ENCODE data around the gene CDC45. TPM values are rescaled to one million over a fixed set of nuclear protein-coding genes. Genes with fewer than 3 reads are reported as not detected.

The CDC45 gene
- total and polyA plus RNA-seq, 2 donors from 2014 or later = 0.32 to 1.1 TPM

GRCh38 chr22:19448739-19449421, 30.8 kb upstream of the CDC45 start:
- no peak overlapping the region for H3K27ac ChIP-seq (ENCODE audit: low read depth in 2 of 2, low read length in 2 of 2)
- no peak for FAIRE-seq
- no peak for DNase-seq
- H3K9me3 ChIP-seq (ENCODE audit: control insufficient read depth in 2 of 3, insufficient read depth in 1 of 3, low read length in 3 of 3) = no peaks in the 10 kb centered on the region
- no peak overlapping the region for H3K4me3 ChIP-seq (ENCODE audit: low read length in 3 of 3)
- peaks cover 0 to 18% (median 0%) of the 10 kb centered on the region in 3 donors for H3K4me1 ChIP-seq (ENCODE audit: control insufficient read depth in 2 of 3, insufficient read depth in 2 of 3, low read depth in 1 of 3, low read length in 3 of 3)
- peaks cover 0 to 15% (median 13%) of the 10 kb centered on the region in 3 donors for H3K36me3 ChIP-seq (ENCODE audit: control insufficient read depth in 2 of 3, insufficient read depth in 3 of 3, low read length in 3 of 3)
- TF ChIP-seq CTCF (IDR thresholded peaks at IDR 0.05; ENCODE audit: borderline replicate concordance, extremely low read depth, insufficient read depth) = no peak
- intact Hi-C loops (cut with DNase I) = no loop called here
- no peaks in the 10 kb centered on the region for H3K27me3 ChIP-seq (ENCODE audit: control insufficient read depth, insufficient read depth, low read length)
- H3K9ac ChIP-seq (ENCODE audit: low read length in 3 of 3) = no peak overlapping the region

- no peak for FAIRE-seq
- intact Hi-C loops (cut with DNase I) = no loop called here
Observed at GRCh38 chr22:19449422-19449767, 30.3 kb upstream of the CDC45 start.

GRCh38 chr22:19450363-19451175, 29.2 kb upstream of the CDC45 start:
- Histone ChIP-seq H3K36me3 (ENCODE audit: control insufficient read depth in 2 of 3, insufficient read depth in 3 of 3, low read length in 3 of 3) (peaks cover 0 to 28% (median 25%) of the 10 kb centered on the region in 3 donors), H3K4me3 (ENCODE audit: low read length in 3 of 3) (no peak overlapping the region), H3K9ac (ENCODE audit: low read length in 3 of 3) (no peak overlapping the region), H3K27ac (ENCODE audit: low read depth in 2 of 2, low read length in 2 of 2) (no peak overlapping the region), H3K4me1 (ENCODE audit: control insufficient read depth in 2 of 3, insufficient read depth in 2 of 3, low read depth in 1 of 3, low read length in 3 of 3) (peaks cover 0 to 18% (median 0%) of the 10 kb centered on the region in 3 donors), H3K27me3 (ENCODE audit: control insufficient read depth, insufficient read depth, low read length) (no peaks in the 10 kb centered on the region), H3K9me3 (ENCODE audit: control insufficient read depth in 2 of 3, insufficient read depth in 1 of 3, low read length in 3 of 3) (no peaks in the 10 kb centered on the region)
- TF ChIP-seq CTCF (IDR thresholded peaks at IDR 0.05; ENCODE audit: borderline replicate concordance, extremely low read depth, insufficient read depth) = no peak
- FAIRE-seq = no peak
- intact Hi-C loops (cut with DNase I) = no loop called here
- DNase-seq = no peak

More at GRCh38 chr22:19449422-19449767, 30.3 kb upstream of the CDC45 start:
- TF ChIP-seq CTCF (IDR thresholded peaks at IDR 0.05; ENCODE audit: borderline replicate concordance, extremely low read depth, insufficient read depth) = no peak
- H3K4me1 ChIP-seq (ENCODE audit: control insufficient read depth in 2 of 3, insufficient read depth in 2 of 3, low read depth in 1 of 3, low read length in 3 of 3) = peaks cover 0 to 18% (median 0%) of the 10 kb centered on the region in 3 donors
- no peak overlapping the region for H3K9ac ChIP-seq (ENCODE audit: low read length in 3 of 3)
- H3K9me3 ChIP-seq (ENCODE audit: control insufficient read depth in 2 of 3, insufficient read depth in 1 of 3, low read length in 3 of 3) = no peaks in the 10 kb centered on the region
- H3K36me3 ChIP-seq (ENCODE audit: control insufficient read depth in 2 of 3, insufficient read depth in 3 of 3, low read length in 3 of 3) = peaks cover 0 to 19% (median 16%) of the 10 kb centered on the region in 3 donors
- H3K27ac ChIP-seq (ENCODE audit: low read depth in 2 of 2, low read length in 2 of 2) = no peak overlapping the region
- no peak for DNase-seq
- no peaks in the 10 kb centered on the region for H3K27me3 ChIP-seq (ENCODE audit: control insufficient read depth, insufficient read depth, low read length)
- no peak overlapping the region for H3K4me3 ChIP-seq (ENCODE audit: low read length in 3 of 3)

Measured in kidney (tissue), 14 donors.